Psoas muscle (tissue), 8 donors: ENCODE results near the gene METTL18. TPM values are rescaled to one million over a fixed set of nuclear protein-coding genes. Genes with fewer than 3 reads are reported as not detected.

Experiments used
- ATAC-seq, 4 donors: fragments of 200-7000 bp; cut with Tn5 transposase; one replicate each; pipeline ENCODE4 v1.9.1; 2020; ENCODE audit warnings: moderate library complexity in 3 of 4, mild to moderate bottlenecking in 2 of 4
- DNase-seq, 2 donors: peaks; one replicate each; pipeline ENCODE4 v3.0.0-alpha.2; 2020
- H3K27ac ChIP-seq: fragments of 200-600 bp; one replicate; pipeline ENCODE4 v1.8.0; 2022
- H3K27me3 ChIP-seq, 3 donors: fragments of 200-600 bp in 1 of 3; one replicate each; pipeline versions ENCODE4 v1.6.1 to v1.8.0; 2013 to 2022; ENCODE audit warnings: low read length in 2 of 3, mild to moderate bottlenecking in 2 of 3, moderate library complexity in 1 of 3; ENCODE audit not compliant: insufficient read depth in 3 of 3
- H3K36me3 ChIP-seq, 2 donors: fragments of 200-600 bp in 1 of 2; one replicate each; pipeline versions ENCODE4 v1.6.1 to v1.8.0; 2013 to 2022; ENCODE audit warnings: low read depth in 1 of 2, mild to moderate bottlenecking in 1 of 2, moderate library complexity in 1 of 2; ENCODE audit not compliant: insufficient read depth in 1 of 2
- H3K4me1 ChIP-seq: fragments of 200-600 bp; one replicate; pipeline ENCODE4 v1.8.0; 2022
- H3K4me3 ChIP-seq: fragments of 200-600 bp; one replicate; pipeline ENCODE4 v1.8.0; 2022; ENCODE audit warnings: mild to moderate bottlenecking
- H3K9me3 ChIP-seq: fragments of 200-600 bp; one replicate; pipeline ENCODE4 v1.8.0; 2022
- CTCF ChIP-seq: fragments of 200-600 bp; IDR thresholded peaks from one replicate; pipeline ENCODE4 v1.8.0; 2022; ENCODE audit warnings: antibody characterized with exemption
- WGBS, 3 donors: extraction: QIAGEN DNeasy Blood & Tissue Kit; methylation state at CpG; one replicate each; pipeline versions ENCODE4 v1.1.6 to v1.1.7; 2013; 5-methylcytosine and 5-hydroxymethylcytosine counted together
- intact Hi-C, 2 donors: fragments of 100-400 bp; cut with DNase I; formaldehyde crosslinking; loops; one replicate each; pipeline versions ENCODE4 v1.11.0 to v1.14.2; 2022
- long read RNA-seq, 2 donors: library from polyadenylated mRNA; unstranded; transcript quantifications; one replicate each; pipeline ENCODE4 v2.0.0, GENCODE V29; 2021
- polyA plus RNA-seq, 3 donors: library from polyadenylated mRNA; stranded (reverse); fragments of 200-250 nt; gene quantifications; one replicate each; pipeline ENCODE4 v1.2.3, GENCODE V29; 2013
- total RNA-seq, 4 donors: library from RNA; stranded (reverse); fragmentation: NEBNext Ultra II Directional in 2 of 4; extraction: Animal tissue kit (Norgen Biotek cat#: 25700) in 2 of 4; gene quantifications; one replicate each; pipeline versions ENCODE4 v1.2.1 to v1.2.4, GENCODE V29; 2021 to 2023
- donor health status: healthy with polysubstance abuse.
- donor health status: DM: no; HTN: no; CAD: no; lungs with moderate emphysema.
- donor health status: Bipolar disorder and iron deficiency.
- donor health status: healthy.
- donor health status: DM: yes; HTN: yes; CAD: no.
- donor health status: DM: no; HTN: no; CAD: no.
- donor health status: DM: no; HTN: no; CAD: no.
- donor health status: DM: yes; HTN: yes; CAD: no.

METTL18 gene
- total RNA-seq = 1 to 10 TPM; 3.4 to 5.0 (median 4.2) TPM
- polyA plus RNA-seq = 1 to 10 TPM; 4.2 to 8.4 (median 5.4) TPM
- long read RNA-seq, donor 1, partial matches to known transcripts = 1 of 4 reads
- long read RNA-seq, donor 1, other reads (novel, unspliced or antisense) = 0 of 4 reads
- long read RNA-seq, donor 2, partial matches to known transcripts = 0 of 5 reads
- long read RNA-seq, donor 2, other reads (novel, unspliced or antisense) = 0 of 5 reads

GRCh38 chr1:169794530-169795416 lies at the start of gene METTL18:
Gene METTL18, minus strand, starts transcription at chr1:169794907. Its CDS starts 1,212 bp downstream, at chr1:169793695.
- peak within 1 kb of the TSS; percentile 85 for H3K4me3 ChIP-seq
- TF ChIP-seq CTCF = no peak
- peaks cover 0 to 19% of the 10 kb centered on the region in 2 donors for H3K36me3 ChIP-seq
- intact Hi-C loops = loop anchor here (5.0 kb wide), 1 partner anchor 98 kb away; the partner anchor contains the start of gene SCYL3 (in 2 of the 2)
- peaks cover 23% of the 10 kb centered on the region for H3K4me1 ChIP-seq
- H3K9me3 ChIP-seq = no peaks in the 10 kb centered on the region
- DNase-seq (peak; percentile 91 to 95), ATAC-seq (peak; percentile 99 to 100 (median 100))
- H3K27me3 ChIP-seq = no peaks in the 10 kb centered on the region
- H3K27ac ChIP-seq = peak within 1 kb of the TSS; percentile 93
- 0 to 1% (median 0%) methylated on average over 48 of the region's 48 CpGs for WGBS, 3 donors

GRCh38 chr1:169838942-169839341 lies 44.2 kb upstream of the METTL18 start:
- ATAC-seq = no peak
- H3K27me3 ChIP-seq = no peaks in the 10 kb centered on the region

GRCh38 chr1:169836198-169836597 lies 41.5 kb upstream of the METTL18 start:
- DNase-seq (no peak), ATAC-seq (no peak)
- H3K4me3 ChIP-seq = no peak overlapping the region
- no peak for TF ChIP-seq CTCF
- intact Hi-C loops = no loop called here
- no peak overlapping the region for H3K27ac ChIP-seq
- 94 to 100% (median 96%) methylated on average over 1 of the region's 1 CpG for WGBS, 3 donors
- H3K27me3 ChIP-seq = no peaks in the 10 kb centered on the region
- peaks cover 0 to 29% of the 10 kb centered on the region in 2 donors for H3K36me3 ChIP-seq
- no peaks in the 10 kb centered on the region for H3K9me3 ChIP-seq
- H3K4me1 ChIP-seq = no peaks in the 10 kb centered on the region

More at GRCh38 chr1:169838942-169839341, 44.2 kb upstream of the METTL18 start:
- no peak for DNase-seq
- Histone ChIP-seq H3K4me3 (no peak overlapping the region), H3K36me3 (peaks cover 0 to 11% of the 10 kb centered on the region in 2 donors), H3K4me1 (no peaks in the 10 kb centered on the region), H3K27ac (no peak overlapping the region), H3K9me3 (no peaks in the 10 kb centered on the region)
- TF ChIP-seq CTCF = no peak
- WGBS, 3 donors = 75 to 98% (median 97%) methylated on average over 4 of the region's 4 CpGs
- intact Hi-C loops = no loop called here

GRCh38 chr1:169835647-169836046 lies 40.9 kb upstream of the METTL18 start:
- H3K36me3 ChIP-seq = peaks cover 0 to 34% of the 10 kb centered on the region in 2 donors
- intact Hi-C loops = no loop called here
- H3K27me3 ChIP-seq = no peaks in the 10 kb centered on the region
- 78 to 97% (median 84%) methylated on average over 1 of the region's 1 CpG for WGBS, 3 donors
- DNase-seq = no peak
- no peak for TF ChIP-seq CTCF
- H3K9me3 ChIP-seq = no peaks in the 10 kb centered on the region
- H3K27ac ChIP-seq = no peak overlapping the region
- no peak overlapping the region for H3K4me3 ChIP-seq
- no peaks in the 10 kb centered on the region for H3K4me1 ChIP-seq
- ATAC-seq = no peak
